GM23248 (cell line): ENCODE measurements around the gene B4GALT3. TPM values are rescaled to one million over a fixed set of nuclear protein-coding genes. Genes with fewer than 3 reads are reported as not detected.

Source experiments
- DNase-seq: peaks from one replicate; pipeline ENCODE4 v3.0.0-alpha.2; 2015
- H2AFZ ChIP-seq: fragments of 200-600 bp; sonication (generic); 2 replicates; pipeline ENCODE4 v1.6.1; 2016; ENCODE audit warnings: antibody characterized with exemption
- H3F3A ChIP-seq: fragments of 200-600 bp; sonication (generic); 2 replicates; pipeline ENCODE4 v1.6.1; 2016; ENCODE audit warnings: mild to moderate bottlenecking, antibody characterized with exemption, mixed run types; ENCODE audit not compliant: insufficient read depth
- H3K27ac ChIP-seq: fragments of 200-600 bp; sonication (generic); 2 replicates; pipeline ENCODE4 v1.5.1; 2016; ENCODE audit warnings: mild to moderate bottlenecking
- H3K27me3 ChIP-seq: fragments of 200-600 bp; sonication (generic); replicated peaks from 2 replicates; pipeline ENCODE4 v1.6.1; 2016; ENCODE audit warnings: mild to moderate bottlenecking; ENCODE audit not compliant: insufficient read depth
- H3K36me3 ChIP-seq: fragments of 200-600 bp; sonication (generic); 2 replicates; pipeline ENCODE4 v1.6.1; 2016; ENCODE audit warnings: low read depth, mild to moderate bottlenecking
- H3K4me1 ChIP-seq: fragments of 200-600 bp; sonication (generic); 2 replicates; pipeline ENCODE4 v1.6.1; 2016; ENCODE audit warnings: mild to moderate bottlenecking; ENCODE audit not compliant: insufficient read depth
- H3K4me2 ChIP-seq: fragments of 200-600 bp; sonication (generic); one replicate; pipeline ENCODE4 v1.6.1; 2016; ENCODE audit warnings: mild to moderate bottlenecking; ENCODE audit not compliant: unreplicated experiment
- H3K4me3 ChIP-seq: fragments of 200-600 bp; sonication (generic); 2 replicates; pipeline ENCODE4 v1.5.1; 2016; ENCODE audit warnings: mild to moderate bottlenecking
- H3K79me2 ChIP-seq: fragments of 200-600 bp; sonication (generic); 2 replicates; pipeline ENCODE4 v1.6.1; 2016; ENCODE audit warnings: mild to moderate bottlenecking; ENCODE audit not compliant: insufficient read depth
- H3K9ac ChIP-seq: fragments of 200-600 bp; sonication (generic); 2 replicates; pipeline ENCODE4 v1.6.1; 2016; ENCODE audit warnings: mild to moderate bottlenecking
- H3K9me2 ChIP-seq: fragments of 200-600 bp; sonication (generic); 2 replicates; pipeline ENCODE4 v1.6.1; 2016; ENCODE audit warnings: mixed run types, mild to moderate bottlenecking, moderate library complexity; ENCODE audit not compliant: insufficient read depth
- H3K9me3 ChIP-seq: fragments of 200-600 bp; sonication (generic); one replicate; pipeline ENCODE4 v1.6.1; 2017; ENCODE audit warnings: low read depth
- H4K20me1 ChIP-seq: fragments of 200-600 bp; sonication (generic); 2 replicates; pipeline ENCODE4 v1.6.0; 2016; ENCODE audit not compliant: insufficient read depth
- EZH2 ChIP-seq: fragments of 200-600 bp; sonication (generic); IDR thresholded peaks from 2 replicates; pipeline ENCODE4 v1.6.1; 2018; ENCODE audit warnings: antibody characterized with exemption, mild to moderate bottlenecking; ENCODE audit not compliant: insufficient read depth, poor library complexity, severe bottlenecking
- EZH2phosphoT487 ChIP-seq: fragments of 200-600 bp; sonication (generic); IDR thresholded peaks from 2 replicates; pipeline ENCODE4 v1.6.1; 2018; ENCODE audit warnings: antibody characterized with exemption, moderate library complexity, mild to moderate bottlenecking, low read depth; ENCODE audit not compliant: insufficient read depth
- WGBS, 2 experiments: methylation state at CpG; one replicate each; pipeline ENCODE4 v1.1.6; 2015 to 2017; ENCODE audit warnings: low lambda C conversion rate in 2 of 2, low coverage in 1 of 2; ENCODE audit errors: missing lambda C conversion rate in 2 of 2; 5-methylcytosine and 5-hydroxymethylcytosine counted together
- in situ Hi-C: fragments of 300-500 bp; cut with MboI; formaldehyde crosslinking; loops from 2 replicates; pipeline ENCODE4 v1.15.0; 2020
- polyA plus RNA-seq: library from polyadenylated mRNA; unstranded; fragments of >200 nt; fragmentation: Nextera tagmentation; extraction: Ambion mirVana; gene quantifications from 2 replicates; pipeline ENCODE4 v1.2.1, GENCODE V29; 2016
- total RNA-seq: library from RNA; depleted of rRNA; stranded (reverse); fragments of >200 nt; shearing (Covaris generic); gene quantifications from 2 replicates; pipeline ENCODE4 v1.2.3, GENCODE V29; 2014

The B4GALT3 gene
- total and polyA plus RNA-seq, 2 experiments from 2014 or later: 31.3 to 34.5 TPM

- no peaks in the 10 kb centered on the region for H3K9me2 ChIP-seq
- no peaks in the 10 kb centered on the region for H3K27me3 ChIP-seq
- WGBS, 2 experiments: 5 to 14% methylated on average over 7 of the region's 7 CpGs
- in situ Hi-C loops: no loop called here
- no peaks in the 10 kb centered on the region for H3K79me2 ChIP-seq
- H2AFZ ChIP-seq: peak overlapping the region; percentile 87
- peaks cover 26% of the 10 kb centered on the region for H3K4me1 ChIP-seq
- peak overlapping the region; percentile 56 for H3K4me3 ChIP-seq
- H3K9me3 ChIP-seq: no peaks in the 10 kb centered on the region
- peak overlapping the region; percentile 59 for H3K4me2 ChIP-seq
- H3K27ac ChIP-seq: peak overlapping the region; percentile 99
- H4K20me1 ChIP-seq: no peaks in the 10 kb centered on the region
- TF ChIP-seq EZH2 (no peak), EZH2phosphoT487 (no peak)
- H3F3A ChIP-seq: peaks cover 48% of the 10 kb centered on the region
- peaks cover 20% of the 10 kb centered on the region for H3K36me3 ChIP-seq
- peak overlapping the region; percentile 85 for H3K9ac ChIP-seq
- peak; percentile 87 for DNase-seq
Observed at GRCh38 chr1:161216945-161217712, 39.8 kb upstream of the B4GALT3 start.

- no peak within 1 kb of the TSS for H2AFZ ChIP-seq
- H3K79me2 ChIP-seq: peaks cover 9% of the 10 kb centered on the region
- H3K9me2 ChIP-seq: no peaks in the 10 kb centered on the region
- H3K4me2 ChIP-seq: no peak within 1 kb of the TSS
- H3F3A ChIP-seq: peaks cover 48% of the 10 kb centered on the region
- no peak for DNase-seq
- peaks cover 40% of the 10 kb centered on the region for H3K36me3 ChIP-seq
- H3K4me3 ChIP-seq: no peak within 1 kb of the TSS
- peaks cover 26% of the 10 kb centered on the region for H3K4me1 ChIP-seq
- H3K27me3 ChIP-seq: no peaks in the 10 kb centered on the region
- H4K20me1 ChIP-seq: no peaks in the 10 kb centered on the region
- H3K27ac ChIP-seq: peak within 1 kb of the TSS; percentile 99
- TF ChIP-seq EZH2: no peak
- no peak for TF ChIP-seq EZH2phosphoT487
- no peak within 1 kb of the TSS for H3K9ac ChIP-seq
- in situ Hi-C loops: no loop called here
- 82 to 87% methylated on average over 10 of the region's 10 CpGs for WGBS, 2 experiments
- no peaks in the 10 kb centered on the region for H3K9me3 ChIP-seq
Observed at GRCh38 chr1:161215076-161215475, 37.8 kb upstream of the B4GALT3 start, which contains the start of gene FCER1G. TSS of gene FCER1G (plus strand) at chr1:161215295. CDS start at chr1:161215322, 27 bp downstream.

GRCh38 chr1:161214369-161214768 lies 37.1 kb upstream of the B4GALT3 start:
- no peak overlapping the region for H2AFZ ChIP-seq
- H3K4me3 ChIP-seq: no peak overlapping the region
- no peak overlapping the region for H3K9ac ChIP-seq
- no peaks in the 10 kb centered on the region for H3K9me2 ChIP-seq
- no peaks in the 10 kb centered on the region for H4K20me1 ChIP-seq
- H3K27me3 ChIP-seq: no peaks in the 10 kb centered on the region
- TF ChIP-seq EZH2phosphoT487 (no peak), EZH2 (no peak)
- H3F3A ChIP-seq: peaks cover 48% of the 10 kb centered on the region
- peaks cover 45% of the 10 kb centered on the region for H3K36me3 ChIP-seq
- H3K4me1 ChIP-seq: peaks cover 26% of the 10 kb centered on the region
- peaks cover 9% of the 10 kb centered on the region for H3K79me2 ChIP-seq
- H3K9me3 ChIP-seq: no peaks in the 10 kb centered on the region
- no peak overlapping the region for H3K27ac ChIP-seq
- H3K4me2 ChIP-seq: no peak overlapping the region
- in situ Hi-C loops: no loop called here
- 97 to 99% methylated on average over 9 of the region's 9 CpGs for WGBS, 2 experiments
- DNase-seq: no peak

- WGBS, 2 experiments: 24 to 27% methylated on average over 11 of the region's 11 CpGs
- H3K79me2 ChIP-seq: peaks cover 37% of the 10 kb centered on the region
- H3K4me2 ChIP-seq: no peak overlapping the region
- TF ChIP-seq EZH2phosphoT487 (no peak), EZH2 (no peak)
- H3K27ac ChIP-seq: no peak overlapping the region
- H3K9me2 ChIP-seq: no peaks in the 10 kb centered on the region
- H3K9me3 ChIP-seq: no peaks in the 10 kb centered on the region
- no peaks in the 10 kb centered on the region for H4K20me1 ChIP-seq
- no peaks in the 10 kb centered on the region for H3K27me3 ChIP-seq
- DNase-seq: peak; percentile 89
- H3K9ac ChIP-seq: no peak overlapping the region
- in situ Hi-C loops: no loop called here
- no peak overlapping the region for H2AFZ ChIP-seq
- peaks cover 64% of the 10 kb centered on the region for H3K36me3 ChIP-seq
- 0 out of 2 replicates have a peak, but pooled peaks cover 4% of the 10 kb centered on the region for H3K4me1 ChIP-seq
- peaks cover 25% of the 10 kb centered on the region for H3F3A ChIP-seq
- H3K4me3 ChIP-seq: no peak overlapping the region
Observed at GRCh38 chr1:161209790-161210409, 32.6 kb upstream of the B4GALT3 start.
